ENCODE data around the gene LYRM1.

The LYRM1 gene

GRCh38 chr16:20916289-20916688 is 15.7 kb downstream of the LYRM1 start:
- TF ChIP-seq, protein P1, sequence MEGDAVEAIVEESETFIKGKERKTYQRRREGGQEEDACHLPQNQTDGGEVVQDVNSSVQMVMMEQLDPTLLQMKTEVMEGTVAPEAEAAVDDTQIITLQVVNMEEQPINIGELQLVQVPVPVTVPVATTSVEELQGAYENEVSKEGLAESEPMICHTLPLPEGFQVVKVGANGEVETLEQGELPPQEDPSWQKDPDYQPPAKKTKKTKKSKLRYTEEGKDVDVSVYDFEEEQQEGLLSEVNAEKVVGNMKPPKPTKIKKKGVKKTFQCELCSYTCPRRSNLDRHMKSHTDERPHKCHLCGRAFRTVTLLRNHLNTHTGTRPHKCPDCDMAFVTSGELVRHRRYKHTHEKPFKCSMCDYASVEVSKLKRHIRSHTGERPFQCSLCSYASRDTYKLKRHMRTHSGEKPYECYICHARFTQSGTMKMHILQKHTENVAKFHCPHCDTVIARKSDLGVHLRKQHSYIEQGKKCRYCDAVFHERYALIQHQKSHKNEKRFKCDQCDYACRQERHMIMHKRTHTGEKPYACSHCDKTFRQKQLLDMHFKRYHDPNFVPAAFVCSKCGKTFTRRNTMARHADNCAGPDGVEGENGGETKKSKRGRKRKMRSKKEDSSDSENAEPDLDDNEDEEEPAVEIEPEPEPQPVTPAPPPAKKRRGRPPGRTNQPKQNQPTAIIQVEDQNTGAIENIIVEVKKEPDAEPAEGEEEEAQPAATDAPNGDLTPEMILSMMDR (IDR thresholded peaks at IDR 0.05; ENCODE audit: borderline replicate concordance, control extremely low read depth, extremely low read depth, insufficient read depth, missing control alignments): no peak
- in situ Hi-C loops (cut with MboI; ENCODE audit: low sequenced_read_pairs, unreplicated experiment): no loop called here
- no peak for DNase-seq (ENCODE audit: low spot score)

GRCh38 chr16:20916942-20917341 is 16.4 kb downstream of the LYRM1 start:
- no peak for DNase-seq (ENCODE audit: low spot score)
- in situ Hi-C loops (cut with MboI; ENCODE audit: low sequenced_read_pairs, unreplicated experiment): no loop called here
- TF ChIP-seq, protein P1 (IDR thresholded peaks at IDR 0.05; ENCODE audit: borderline replicate concordance, control extremely low read depth, extremely low read depth, insufficient read depth, missing control alignments): no peak

- TF ChIP-seq, protein P1 (IDR thresholded peaks at IDR 0.05; ENCODE audit: borderline replicate concordance, control extremely low read depth, extremely low read depth, insufficient read depth, missing control alignments): no peak
- in situ Hi-C loops (cut with MboI; ENCODE audit: low sequenced_read_pairs, unreplicated experiment): no loop called here
- no peak for DNase-seq (ENCODE audit: low spot score)
Observed at GRCh38 chr16:20918486-20919239, 18.1 kb downstream of the LYRM1 start.

- no peak for DNase-seq (ENCODE audit: low spot score)
- TF ChIP-seq, protein P1 (IDR thresholded peaks at IDR 0.05; ENCODE audit: borderline replicate concordance, control extremely low read depth, extremely low read depth, insufficient read depth, missing control alignments): no peak
- in situ Hi-C loops (cut with MboI; ENCODE audit: low sequenced_read_pairs, unreplicated experiment): no loop called here
Observed at GRCh38 chr16:20920091-20920490, 19.5 kb downstream of the LYRM1 start.

DNA sequence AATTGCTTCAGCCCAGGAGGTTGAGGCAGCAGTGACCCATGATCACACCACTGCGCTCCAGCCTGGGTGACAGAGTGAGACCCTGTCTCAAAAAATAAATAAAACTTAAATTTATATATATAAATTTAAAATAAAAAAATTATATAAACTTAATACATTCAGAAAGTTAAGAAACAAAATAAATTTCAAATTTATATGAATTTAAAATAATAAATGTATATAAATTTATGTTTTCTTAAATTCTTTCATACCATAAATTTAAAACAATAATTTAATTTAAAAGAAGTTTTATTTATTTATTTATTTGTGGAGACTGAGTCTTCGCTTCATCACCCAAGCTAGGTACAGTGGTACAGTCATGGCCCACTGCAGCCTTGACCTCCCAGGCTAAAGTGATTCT is 20.2 kb downstream of the LYRM1 start:
- TF ChIP-seq, protein P1 (IDR thresholded peaks at IDR 0.05; ENCODE audit: borderline replicate concordance, control extremely low read depth, extremely low read depth, insufficient read depth, missing control alignments): no peak
- in situ Hi-C loops (cut with MboI; ENCODE audit: low sequenced_read_pairs, unreplicated experiment): no loop called here
- DNase-seq (ENCODE audit: low spot score): no peak

- in situ Hi-C loops (cut with MboI; ENCODE audit: low sequenced_read_pairs, unreplicated experiment): no loop called here
- TF ChIP-seq, protein P1 (IDR thresholded peaks at IDR 0.05; ENCODE audit: borderline replicate concordance, control extremely low read depth, extremely low read depth, insufficient read depth, missing control alignments): no peak
- DNase-seq (ENCODE audit: low spot score): no peak
Observed at GRCh38 chr16:20923876-20924275, 23.3 kb downstream of the LYRM1 start.
